ENCODE measurements around the gene ST3GAL2.

Gene ST3GAL2

GRCh38 chr16:70438969-70439862, at the start of gene ST3GAL2:
ST3GAL2 (minus strand) TSS chr16:70439100; CDS start chr16:70398530, 40,570 bp downstream.
- peak; percentile 90 to 91 for DNase-seq (ENCODE audit: low read depth in 2 of 2)

- no peak for DNase-seq (ENCODE audit: low read depth in 2 of 2)
Observed at GRCh38 chr16:70484867-70485266, 46.0 kb upstream of the ST3GAL2 start.

- no peak for DNase-seq (ENCODE audit: low read depth in 2 of 2)
Observed at GRCh38 chr16:70483426-70483825, 44.5 kb upstream of the ST3GAL2 start.

GRCh38 chr16:70482624-70483023, 43.7 kb upstream of the ST3GAL2 start:
- no peak for DNase-seq (ENCODE audit: low read depth in 2 of 2)

- DNase-seq (ENCODE audit: low read depth in 2 of 2) = no peak
Observed at GRCh38 chr16:70481929-70482536, 43.1 kb upstream of the ST3GAL2 start.

- DNase-seq (ENCODE audit: low read depth in 2 of 2) = no peak
Observed at GRCh38 chr16:70480127-70481105, 41.5 kb upstream of the ST3GAL2 start.

- DNase-seq (ENCODE audit: low read depth in 2 of 2) = no peak
Observed at GRCh38 chr16:70478912-70479341, 40.0 kb upstream of the ST3GAL2 start.

GRCh38 chr16:70478169-70478568, 39.3 kb upstream of the ST3GAL2 start:
- no peak for DNase-seq (ENCODE audit: low read depth in 2 of 2)

GRCh38 chr16:70476272-70477020, 37.5 kb upstream of the ST3GAL2 start:
- DNase-seq (ENCODE audit: low read depth in 2 of 2) = no peak

GRCh38 chr16:70475054-70475871, 36.4 kb upstream of the ST3GAL2 start:
- no peak for DNase-seq (ENCODE audit: low read depth in 2 of 2)

- no peak for DNase-seq (ENCODE audit: low read depth in 2 of 2)
Observed at GRCh38 chr16:70474320-70475053, 35.6 kb upstream of the ST3GAL2 start.

- DNase-seq (ENCODE audit: low read depth in 2 of 2) = no peak
Observed at GRCh38 chr16:70473446-70474319, 34.8 kb upstream of the ST3GAL2 start.

GRCh38 chr16:70472786-70473433, 34.0 kb upstream of the ST3GAL2 start:
- no peak for DNase-seq (ENCODE audit: low read depth in 2 of 2)

- DNase-seq (ENCODE audit: low read depth in 2 of 2) = no peak
Observed at GRCh38 chr16:70470927-70471341, 32.0 kb upstream of the ST3GAL2 start.

- no peak for DNase-seq (ENCODE audit: low read depth in 2 of 2)
Observed at GRCh38 chr16:70470141-70470926, 31.4 kb upstream of the ST3GAL2 start.

- DNase-seq (ENCODE audit: low read depth in 2 of 2) = no peak
Observed at GRCh38 chr16:70468776-70469525, 30.1 kb upstream of the ST3GAL2 start.

Data from stimulated activated CD8-positive, alpha-beta memory T cell treated with anti-CD3 and anti-CD28 coated beads, Interleukin-15, amount 100 ng/mL, for 4 hours (primary cell).